Right ventricle myocardium superior (tissue), 1 donor: Measurements from ENCODE around the gene C1QTNF1. TPM values are rescaled to one million over a fixed set of nuclear protein-coding genes. Genes with fewer than 3 reads are reported as not detected.

ENCODE experiments used
- ATAC-seq: fragments of 200-7000 bp; cut with Tn5 transposase; one replicate; pipeline ENCODE4 v1.9.1; 2020; ENCODE audit warnings: mild to moderate bottlenecking; ENCODE audit not compliant: poor library complexity
- DNase-seq: peaks from one replicate; pipeline ENCODE4 v3.0.0-alpha.2; 2020
- intact Hi-C: fragments of 100-400 bp; cut with DNase I; formaldehyde crosslinking; loops from one replicate; pipeline ENCODE4 v1.11.2; 2022
- total RNA-seq: library from RNA; stranded (reverse); fragmentation: NEBNext Ultra II Directional; extraction: Animal tissue kit (Norgen Biotek cat#: 25700); gene quantifications from one replicate; pipeline ENCODE4 v1.2.1, GENCODE V29; 2021
- donor health status: DM: no; HTN: yes; CAD: no; lungs with severe emphysema.

Gene C1QTNF1
- total RNA-seq, 1 donor from 2014 or later = 143 TPM

DNA sequence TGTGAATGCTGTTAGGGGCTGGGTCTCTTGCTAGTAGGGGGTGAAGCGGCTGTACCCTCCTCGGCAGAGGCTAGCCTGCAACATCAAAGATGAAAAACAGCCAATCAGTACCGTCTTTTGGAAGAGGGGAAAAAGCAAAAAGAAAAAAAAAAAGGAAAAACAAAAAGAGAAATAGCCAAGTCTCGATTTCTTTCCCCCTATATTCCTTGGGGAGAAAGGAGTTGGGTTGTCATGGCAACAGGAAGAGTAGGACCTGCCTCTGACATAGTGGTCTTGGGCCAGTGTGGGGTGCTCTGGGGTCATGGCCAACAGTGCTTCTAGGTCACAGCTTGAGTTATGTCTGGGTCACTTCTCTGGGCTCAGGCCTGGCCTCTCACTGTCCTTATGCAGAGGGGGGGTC is 68.6 kb downstream of the C1QTNF1 start:
- no peak for ATAC-seq
- DNase-seq = no peak
- intact Hi-C loops = no loop called here

- ATAC-seq = no peak
- intact Hi-C loops = no loop called here
These were observed 69.3 kb downstream of the C1QTNF1 start for GRCh38 chr17:79093270-79093669.

DNA sequence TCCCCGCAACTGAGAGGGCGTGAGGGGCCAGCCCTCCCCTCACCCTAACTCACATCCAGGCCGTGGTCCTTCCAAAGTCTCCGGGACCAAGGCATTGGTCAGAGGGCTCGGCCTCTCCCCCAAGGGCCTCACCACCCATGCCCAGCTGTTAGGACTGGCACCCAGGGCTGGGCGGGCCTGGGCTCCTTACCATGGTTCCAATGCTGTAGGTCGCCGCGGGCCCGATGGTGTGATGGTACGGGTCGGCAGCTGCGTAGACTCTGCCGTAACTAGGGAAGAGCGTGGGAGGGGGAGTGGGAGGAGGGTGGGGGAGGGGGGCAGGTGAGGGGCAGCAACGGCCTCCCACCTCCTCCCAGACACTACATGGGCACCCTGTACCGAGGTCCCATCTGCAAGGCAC is 70.3 kb downstream of the C1QTNF1 start:
- no peak for ATAC-seq
- intact Hi-C loops = no loop called here
- no peak for DNase-seq

More at GRCh38 chr17:79093270-79093669, 69.3 kb downstream of the C1QTNF1 start:
- DNase-seq = no peak

DNA sequence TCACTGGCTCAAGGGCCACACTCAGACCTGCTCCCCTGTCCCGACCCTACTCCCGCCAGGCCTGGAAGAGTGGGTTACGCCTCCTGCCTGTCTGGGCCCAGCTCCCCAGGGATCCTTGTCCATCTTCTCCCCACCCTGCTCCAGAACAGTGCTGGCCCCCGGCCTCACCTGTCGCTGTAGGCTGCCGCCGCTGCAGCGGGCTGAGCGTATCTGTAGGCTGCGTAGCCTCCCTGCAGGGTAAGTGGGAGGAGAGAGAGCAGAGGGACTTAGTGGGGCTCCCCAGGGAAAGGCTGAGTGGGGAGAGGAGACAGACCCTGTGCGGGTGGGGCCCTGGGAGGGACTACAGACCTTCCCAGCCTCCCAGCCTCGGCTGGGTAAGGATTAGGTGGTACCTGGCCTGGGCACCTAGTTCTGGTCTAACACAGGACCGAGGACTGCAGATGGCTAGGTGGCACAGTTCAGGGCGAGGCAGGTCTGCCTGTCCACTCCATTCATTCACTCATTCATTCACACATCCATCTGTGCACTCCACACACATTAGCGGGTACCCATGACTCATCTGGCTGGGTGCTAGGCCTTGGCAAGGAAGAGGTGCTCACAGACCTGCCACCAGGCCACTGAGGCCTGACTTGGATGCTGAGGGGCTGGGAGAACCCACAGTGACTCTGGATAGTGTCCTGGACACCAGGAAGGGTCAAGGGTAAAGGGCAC is 71.5 kb downstream of the C1QTNF1 start:
- ATAC-seq (no peak), DNase-seq (no peak)
- intact Hi-C loops = no loop called here

GRCh38 chr17:79096477-79096876 is 72.5 kb downstream of the C1QTNF1 start:
- intact Hi-C loops = no loop called here
- ATAC-seq (no peak), DNase-seq (no peak)

- intact Hi-C loops = no loop called here
- no peak for ATAC-seq
- no peak for DNase-seq
These were observed 73.5 kb downstream of the C1QTNF1 start for GRCh38 chr17:79097226-79098055.

DNA sequence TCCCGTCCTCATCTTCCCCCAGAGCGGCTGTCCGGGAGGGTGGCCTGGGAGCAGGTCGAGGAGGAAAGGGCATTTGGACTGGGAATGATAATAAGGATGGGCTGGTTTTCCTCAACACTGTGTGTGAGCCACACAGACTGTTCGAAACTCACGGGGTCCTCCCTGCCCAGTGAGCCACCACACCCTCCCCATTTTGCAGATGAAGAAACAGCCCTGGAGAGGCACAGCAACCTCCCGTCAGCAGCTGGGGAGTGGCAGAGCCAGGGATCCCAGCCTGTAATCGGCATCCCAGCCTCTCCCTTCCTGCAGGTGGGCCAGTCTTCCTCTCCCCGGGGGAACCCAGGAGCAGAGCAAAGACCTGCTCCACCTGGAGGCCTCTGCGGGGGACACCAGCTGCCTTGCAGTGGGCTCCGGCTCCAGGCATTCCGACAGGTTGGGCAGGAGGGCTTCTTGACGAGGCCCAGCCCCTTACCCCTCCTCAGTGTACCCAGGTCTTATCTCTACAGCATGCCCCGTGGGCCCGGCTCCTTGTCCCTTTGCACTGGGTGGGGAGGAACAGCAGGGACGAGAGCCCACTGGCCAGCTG is 74.4 kb downstream of the C1QTNF1 start:
- ATAC-seq = no peak
- no peak for DNase-seq
- intact Hi-C loops = no loop called here

Other genes starting within 250 kb of the C1QTNF1 start
- 32.3 TPM for gene CYTH1, start 241.9 kb upstream of the C1QTNF1 start, total RNA-seq
- 17.8 TPM for gene USP36, start 183.4 kb upstream of the C1QTNF1 start, total RNA-seq
- gene CEP295NL, start 121.0 kb upstream of the C1QTNF1 start, total RNA-seq = 0.70 TPM
- 114 TPM for gene TIMP2, start 98.8 kb upstream of the C1QTNF1 start, total RNA-seq
- gene LGALS3BP, start 44.2 kb upstream of the C1QTNF1 start, total RNA-seq = 499 TPM
- gene CANT1, start 14.4 kb upstream of the C1QTNF1 start, total RNA-seq = 29.8 TPM
- gene ENGASE, start 50.7 kb downstream of the C1QTNF1 start, total RNA-seq = 29.1 TPM